Panc1 (cell line): ENCODE results near the gene SLC6A6.

Experiments used
- POLR2AphosphoS5 ChIP-seq: IDR thresholded peaks from 2 replicates; pipeline ENCODE4 v1.6.1; 2012; ENCODE audit warnings: mild to moderate bottlenecking, low read depth, low read length, moderate library complexity
- SIN3A ChIP-seq: IDR thresholded peaks from 2 replicates; pipeline ENCODE4 v1.6.1; 2012; ENCODE audit warnings: low read depth, mild to moderate bottlenecking, low read length, moderate library complexity, borderline replicate concordance; ENCODE audit not compliant: insufficient read depth
- TF ChIP-seq, protein P1 (sequence below), 2 experiments: IDR thresholded peaks; 2 replicates each; pipeline ENCODE4 v1.6.1; 2011 to 2012; ENCODE audit warnings: low read depth in 2 of 2, control low read depth in 1 of 2, low read length in 1 of 2, mild to moderate bottlenecking in 1 of 2, moderate library complexity in 1 of 2; ENCODE audit not compliant: insufficient read depth in 1 of 2

DNA sequence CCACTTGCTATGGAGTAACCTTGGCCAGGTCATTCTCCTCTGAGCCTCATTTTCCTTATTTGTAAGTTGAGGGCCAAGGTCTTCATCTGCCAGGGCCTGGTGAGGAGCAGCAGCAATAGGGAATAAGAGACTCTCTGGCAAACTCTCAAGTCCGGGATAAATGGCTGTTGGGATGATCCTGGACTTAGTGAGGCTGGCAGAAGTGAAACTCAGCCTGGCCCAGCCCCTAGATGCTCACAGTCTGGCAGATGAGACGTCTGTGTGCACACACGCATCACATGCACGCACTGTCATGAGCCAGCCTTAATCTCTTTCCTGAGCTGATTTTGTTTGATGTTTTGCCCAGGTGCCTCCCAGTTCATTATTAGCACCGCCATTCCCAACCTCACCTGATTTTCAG, 26.8 kb downstream of the SLC6A6 start:
- TF ChIP-seq, protein P1, sequence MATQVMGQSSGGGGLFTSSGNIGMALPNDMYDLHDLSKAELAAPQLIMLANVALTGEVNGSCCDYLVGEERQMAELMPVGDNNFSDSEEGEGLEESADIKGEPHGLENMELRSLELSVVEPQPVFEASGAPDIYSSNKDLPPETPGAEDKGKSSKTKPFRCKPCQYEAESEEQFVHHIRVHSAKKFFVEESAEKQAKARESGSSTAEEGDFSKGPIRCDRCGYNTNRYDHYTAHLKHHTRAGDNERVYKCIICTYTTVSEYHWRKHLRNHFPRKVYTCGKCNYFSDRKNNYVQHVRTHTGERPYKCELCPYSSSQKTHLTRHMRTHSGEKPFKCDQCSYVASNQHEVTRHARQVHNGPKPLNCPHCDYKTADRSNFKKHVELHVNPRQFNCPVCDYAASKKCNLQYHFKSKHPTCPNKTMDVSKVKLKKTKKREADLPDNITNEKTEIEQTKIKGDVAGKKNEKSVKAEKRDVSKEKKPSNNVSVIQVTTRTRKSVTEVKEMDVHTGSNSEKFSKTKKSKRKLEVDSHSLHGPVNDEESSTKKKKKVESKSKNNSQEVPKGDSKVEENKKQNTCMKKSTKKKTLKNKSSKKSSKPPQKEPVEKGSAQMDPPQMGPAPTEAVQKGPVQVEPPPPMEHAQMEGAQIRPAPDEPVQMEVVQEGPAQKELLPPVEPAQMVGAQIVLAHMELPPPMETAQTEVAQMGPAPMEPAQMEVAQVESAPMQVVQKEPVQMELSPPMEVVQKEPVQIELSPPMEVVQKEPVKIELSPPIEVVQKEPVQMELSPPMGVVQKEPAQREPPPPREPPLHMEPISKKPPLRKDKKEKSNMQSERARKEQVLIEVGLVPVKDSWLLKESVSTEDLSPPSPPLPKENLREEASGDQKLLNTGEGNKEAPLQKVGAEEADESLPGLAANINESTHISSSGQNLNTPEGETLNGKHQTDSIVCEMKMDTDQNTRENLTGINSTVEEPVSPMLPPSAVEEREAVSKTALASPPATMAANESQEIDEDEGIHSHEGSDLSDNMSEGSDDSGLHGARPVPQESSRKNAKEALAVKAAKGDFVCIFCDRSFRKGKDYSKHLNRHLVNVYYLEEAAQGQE (IDR thresholded peaks at IDR 0.05; ENCODE audit: insufficient read depth in 1 of 2, low read depth in 2 of 2, low read length in 1 of 2), result no peak
- no peak for TF ChIP-seq POLR2AphosphoS5
- TF ChIP-seq SIN3A, result no peak
